Thyroid gland (tissue), 4 donors: ENCODE data around the gene NFIA. TPM values are rescaled to one million over a fixed set of nuclear protein-coding genes. Genes with fewer than 3 reads are reported as not detected.
A peak's percentile ranks its signal among the peaks of the same experiment; 100 is the strongest.

Source experiments
- DNase-seq, 2 donors: peaks; one replicate each; pipeline ENCODE4 v3.0.0-alpha.2; 2019
- H3K27ac ChIP-seq, 3 donors: fragments of 200-600 bp; sonication (generic); 1 replicate in 2 of 3; 2 replicates in 1 of 3; pipeline ENCODE4 v1.5.1; 2016 to 2019; ENCODE audit warnings: mild to moderate bottlenecking in 1 of 3, moderate library complexity in 1 of 3
- H3K27me3 ChIP-seq: fragments of 200-600 bp; sonication (generic); one replicate; pipeline ENCODE4 v1.5.1; 2019
- H3K36me3 ChIP-seq, 2 donors: fragments of 200-600 bp; sonication (generic); one replicate each; pipeline ENCODE4 v1.5.1; 2016 to 2019
- H3K4me1 ChIP-seq, 2 donors: fragments of 200-600 bp; sonication (generic); one replicate each; pipeline ENCODE4 v1.5.1; 2017 to 2019
- H3K4me3 ChIP-seq, 3 donors: fragments of 200-600 bp; sonication (generic); replicated peaks in 1 of 3; 1 replicate in 2 of 3; 2 replicates in 1 of 3; pipeline ENCODE4 v1.5.1; 2016; ENCODE audit warnings: mild to moderate bottlenecking in 1 of 3
- H3K9me3 ChIP-seq: fragments of 200-600 bp; sonication (generic); one replicate; pipeline ENCODE4 v1.5.1; 2017
- CTCF ChIP-seq, 6 experiments: fragments of 200-600 bp in 3 of 6; fragments of 450-650 bp in 3 of 6; sonication (generic) in 3 of 6; IDR thresholded peaks; one replicate each; pipeline ENCODE4 v1.5.1; 2016 to 2019; ENCODE audit warnings: antibody characterized with exemption in 6 of 6, mild to moderate bottlenecking in 2 of 6, inconsistent platforms in 1 of 6, moderate library complexity in 1 of 6
- POLR2A ChIP-seq, 2 donors: fragments of 450-650 bp; IDR thresholded peaks; one replicate each; pipeline ENCODE4 v1.6.1; 2017; ENCODE audit warnings: antibody characterized with exemption in 2 of 2, mild to moderate bottlenecking in 2 of 2, moderate library complexity in 1 of 2
- WGBS, 2 donors: methylation state at CpG; one replicate each; pipeline ENCODE4 v1.1.5; 2017; 5-methylcytosine and 5-hydroxymethylcytosine counted together
- intact Hi-C: fragments of 100-400 bp; cut with DNase I; formaldehyde crosslinking; loops from one replicate; pipeline ENCODE4 v1.15.1; 2023
- total RNA-seq, 4 donors: library from RNA; depleted of rRNA; stranded (reverse); fragments of >200 nt; gene quantifications; one replicate each; pipeline ENCODE4 v1.2.3, GENCODE V29; 2016

Gene NFIA
- total RNA-seq, 4 donors from 2014 or later, result 105 to 149 (median 118) TPM

GRCh38 chr1:61192663-61193330 lies 110.4 kb downstream of the NFIA start:
- H3K27me3 ChIP-seq, result no peaks in the 10 kb centered on the region
- no peak for DNase-seq
- H3K4me3 ChIP-seq, result no peak overlapping the region
- H3K9me3 ChIP-seq, result no peaks in the 10 kb centered on the region
- no peaks in the 10 kb centered on the region for H3K36me3 ChIP-seq
- WGBS, 2 donors, result 69 to 78% methylated on average over 6 of the region's 6 CpGs
- TF ChIP-seq POLR2A (IDR thresholded peaks at IDR 0.05) (no peak), CTCF (IDR thresholded peaks at IDR 0.05) (no peak)
- intact Hi-C loops, result no loop called here
- H3K4me1 ChIP-seq, result peaks cover 20 to 46% of the 10 kb centered on the region in 2 donors
- peak overlapping the region in 1 of 3 donors; percentile 15 for H3K27ac ChIP-seq

GRCh38 chr1:61193808-61194207 lies 111.4 kb downstream of the NFIA start:
- intact Hi-C loops, result no loop called here
- WGBS, 2 donors, result 10 to 70% methylated on average over 1 of the region's 1 CpG
- Histone ChIP-seq H3K4me1 (peaks cover 20 to 53% of the 10 kb centered on the region in 2 donors), H3K4me3 (no peak overlapping the region), H3K9me3 (no peaks in the 10 kb centered on the region), H3K36me3 (no peaks in the 10 kb centered on the region), H3K27ac (peak overlapping the region in 1 of 3 donors; percentile 15), H3K27me3 (no peaks in the 10 kb centered on the region)
- TF ChIP-seq POLR2A (IDR thresholded peaks at IDR 0.05) (no peak), CTCF (IDR thresholded peaks at IDR 0.05) (no peak)
- no peak for DNase-seq

DNA sequence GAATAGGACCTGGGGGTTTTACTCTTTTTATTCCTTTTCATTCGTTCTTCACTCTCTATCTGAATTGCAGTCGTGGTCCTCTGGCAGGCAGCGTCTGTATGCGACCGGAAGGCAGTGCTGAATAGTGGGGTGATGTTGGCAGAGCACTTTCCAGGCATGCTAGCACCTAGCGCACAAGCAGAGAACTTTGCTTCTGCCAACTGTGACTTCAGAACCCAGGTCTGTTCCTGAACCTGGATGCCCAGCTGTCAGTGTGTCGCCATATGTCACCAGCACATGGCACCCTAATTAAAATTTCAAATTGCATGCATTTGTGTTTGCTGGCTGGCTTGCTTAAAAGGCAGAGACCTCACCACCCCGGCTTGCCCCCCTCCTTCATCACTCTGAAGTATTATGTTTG lies 116.2 kb downstream of the NFIA start:
- Histone ChIP-seq H3K36me3 (no peaks in the 10 kb centered on the region), H3K4me3 (no peak overlapping the region), H3K27ac (no peak overlapping the region), H3K9me3 (no peaks in the 10 kb centered on the region), H3K4me1 (peaks cover 13 to 31% of the 10 kb centered on the region in 2 donors), H3K27me3 (no peaks in the 10 kb centered on the region)
- intact Hi-C loops, result no loop called here
- no peak for DNase-seq
- TF ChIP-seq CTCF (IDR thresholded peaks at IDR 0.05), result no peak
- WGBS, 2 donors, result 84 to 90% methylated on average over 8 of the region's 8 CpGs

GRCh38 chr1:61201035-61201434 lies 118.7 kb downstream of the NFIA start:
- Histone ChIP-seq H3K4me3 (no peak overlapping the region), H3K9me3 (no peaks in the 10 kb centered on the region), H3K4me1 (peaks cover 20 to 29% of the 10 kb centered on the region in 2 donors), H3K27ac (no peak overlapping the region), H3K36me3 (no peaks in the 10 kb centered on the region), H3K27me3 (no peaks in the 10 kb centered on the region)
- TF ChIP-seq POLR2A (IDR thresholded peaks at IDR 0.05) (no peak), CTCF (IDR thresholded peaks at IDR 0.05) (no peak)
- intact Hi-C loops, result no loop called here
- DNase-seq, result no peak
- WGBS, 2 donors, result 84 to 87% methylated on average over 5 of the region's 5 CpGs

DNA sequence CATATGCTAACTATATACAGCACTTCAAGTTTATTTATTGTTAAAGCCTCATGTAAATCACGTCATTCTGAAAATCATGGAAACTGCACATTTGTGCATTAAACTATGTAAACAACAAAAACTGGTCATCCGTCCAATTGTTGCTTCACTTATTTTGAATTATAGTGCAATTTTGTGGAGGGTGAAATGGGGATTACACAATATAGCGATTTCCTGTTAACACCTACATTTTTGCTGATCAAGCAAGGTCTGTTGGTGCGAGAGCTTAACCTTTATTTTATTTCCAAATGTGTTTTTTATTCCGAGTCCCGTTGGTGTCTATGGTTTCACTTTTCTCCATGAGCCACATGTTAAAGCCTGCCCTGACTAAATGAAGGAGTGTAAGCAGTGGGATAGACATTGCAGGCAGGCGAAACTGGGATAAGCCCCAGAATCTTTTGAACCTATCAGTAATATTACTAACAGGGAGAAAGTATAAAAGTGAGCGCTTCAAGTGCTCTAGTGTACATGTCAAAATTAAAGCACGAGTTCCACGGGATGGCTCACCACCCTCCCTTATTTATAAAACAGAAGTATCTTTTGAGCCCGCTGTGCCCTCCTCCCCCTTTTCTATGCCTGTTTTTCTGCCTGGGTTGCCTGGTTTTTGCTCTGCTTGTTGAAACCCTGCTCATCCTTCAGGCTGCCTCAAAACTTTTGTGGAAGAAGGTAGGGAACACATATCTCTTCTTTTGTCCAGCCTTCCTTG lies 120.7 kb downstream of the NFIA start:
- intact Hi-C loops, result no loop called here
- DNase-seq, result no peak
- H3K27ac ChIP-seq, result peak overlapping the region; percentile 13 to 64 (median 46)
- WGBS, 2 donors, result 61 to 72% methylated on average over 11 of the region's 11 CpGs
- H3K9me3 ChIP-seq, result no peaks in the 10 kb centered on the region
- H3K27me3 ChIP-seq, result no peaks in the 10 kb centered on the region
- TF ChIP-seq POLR2A (IDR thresholded peaks at IDR 0.05), result no peak
- H3K4me1 ChIP-seq, result peaks cover 24 to 29% of the 10 kb centered on the region in 2 donors
- no peaks in the 10 kb centered on the region for H3K36me3 ChIP-seq
- H3K4me3 ChIP-seq, result no peak overlapping the region
